ENCODE data around the gene TUBA1B.
"Not testable (repeated sequence)": the region's sequence is repeated elsewhere in the genome, so short reads cannot be mapped to it uniquely, and the experiment has no call there.

The TUBA1B gene

DNA sequence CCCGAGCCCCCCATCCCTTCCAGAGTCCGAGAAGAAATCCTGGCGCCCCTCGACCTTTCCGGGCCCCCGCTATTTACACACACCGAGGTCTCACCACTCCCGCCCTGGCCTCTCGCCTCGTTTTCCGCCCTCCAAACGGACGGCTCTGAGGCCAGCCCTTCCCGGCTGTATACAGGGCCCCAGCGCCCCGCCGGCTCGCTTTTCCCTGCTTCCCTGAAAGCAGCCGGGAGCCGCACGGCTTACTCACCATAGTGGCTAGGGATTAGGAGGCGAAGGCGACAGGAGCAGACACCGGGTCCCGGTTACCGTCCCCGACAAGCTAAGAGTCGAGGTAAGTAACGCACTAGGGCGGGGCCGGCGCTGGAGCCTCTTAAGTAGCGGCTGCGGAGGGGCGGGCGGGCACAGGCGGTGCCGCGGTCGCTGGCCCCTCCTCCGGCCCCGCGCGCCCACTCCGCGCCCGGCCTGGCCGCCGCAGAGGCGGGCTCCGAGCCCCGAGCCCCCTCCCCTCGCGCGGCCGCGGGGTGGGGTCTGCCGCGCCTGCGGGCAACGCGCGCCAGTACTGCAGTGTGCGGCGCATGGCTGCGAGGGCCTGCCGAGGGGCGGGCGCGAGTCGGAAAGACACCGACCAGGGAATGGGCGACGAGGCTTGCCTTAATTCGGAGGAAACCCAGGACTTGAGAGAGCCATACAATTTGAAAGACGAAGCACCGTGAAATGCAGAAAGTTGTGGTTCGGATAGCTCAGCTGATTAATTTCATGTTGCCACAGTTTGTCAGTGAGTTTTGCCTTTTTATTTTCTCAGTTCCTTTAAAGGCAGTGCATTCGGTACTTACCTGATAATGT is at the start of gene TUBA1B:
TUBA1B (minus strand) TSS at position 345 of the 843 bp plus-strand sequence; CDS start at position 250, 95 bp downstream.
- no peaks in the 10 kb centered on the region for H3K9me3 ChIP-seq (ENCODE audit: control insufficient read depth, insufficient read depth, low read length)
- no peak within 1 kb of the TSS for H3K27ac ChIP-seq (ENCODE audit: low read length)
- H3K27me3 ChIP-seq (ENCODE audit: control insufficient read depth, insufficient read depth, low read length): no peaks in the 10 kb centered on the region
- H3K4me1 ChIP-seq (ENCODE audit: control insufficient read depth, insufficient read depth, low read length): peaks cover 1% of the 10 kb centered on the region; the same call in 1 of the 2 replicates
- peaks cover 14% of the 10 kb centered on the region; the same call in 1 of the 2 replicates for H3K36me3 ChIP-seq (ENCODE audit: control insufficient read depth, insufficient read depth, low read length)
- peak; percentile 58 for DNase-seq (ENCODE audit: low read depth, low spot score)
- no CpG with 5 or more reads among the region's 79 CpGs for WGBS (ENCODE audit: insufficient coverage, insufficient read length)
- peak within 1 kb of the TSS; percentile 85 for H3K4me3 ChIP-seq (ENCODE audit: low read length)

DNA sequence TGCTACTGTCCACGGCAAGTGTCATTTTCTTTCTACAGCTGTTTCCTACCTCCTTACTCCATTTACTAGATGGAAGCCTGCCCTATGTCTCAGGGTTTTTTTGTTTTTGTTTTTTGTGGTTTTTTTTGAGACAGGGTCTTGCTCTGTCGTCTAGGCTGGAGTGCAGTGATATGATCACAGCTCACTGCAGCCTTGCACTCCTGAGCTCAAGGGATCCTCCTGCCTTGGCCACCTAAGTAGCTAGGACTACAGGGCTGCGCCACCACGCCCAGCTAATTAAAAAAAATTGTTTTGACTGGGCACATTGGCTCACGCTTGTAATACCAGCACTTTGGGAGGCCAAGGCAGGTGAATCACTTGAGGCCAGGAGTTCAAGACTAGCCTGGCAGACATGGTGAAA is 43.0 kb upstream of the TUBA1B start:
- H3K27ac ChIP-seq (ENCODE audit: low read length): no peak overlapping the region
- H3K27me3 ChIP-seq (ENCODE audit: control insufficient read depth, insufficient read depth, low read length): no peaks in the 10 kb centered on the region
- no CpG with 5 or more reads among the region's 5 CpGs for WGBS (ENCODE audit: insufficient coverage, insufficient read length)
- no peaks in the 10 kb centered on the region for H3K36me3 ChIP-seq (ENCODE audit: control insufficient read depth, insufficient read depth, low read length)
- DNase-seq (ENCODE audit: low read depth, low spot score): no peak
- H3K4me3 ChIP-seq (ENCODE audit: low read length): no peak overlapping the region
- no peaks in the 10 kb centered on the region for H3K4me1 ChIP-seq (ENCODE audit: control insufficient read depth, insufficient read depth, low read length)
- H3K9me3 ChIP-seq (ENCODE audit: control insufficient read depth, insufficient read depth, low read length): no peaks in the 10 kb centered on the region

DNA sequence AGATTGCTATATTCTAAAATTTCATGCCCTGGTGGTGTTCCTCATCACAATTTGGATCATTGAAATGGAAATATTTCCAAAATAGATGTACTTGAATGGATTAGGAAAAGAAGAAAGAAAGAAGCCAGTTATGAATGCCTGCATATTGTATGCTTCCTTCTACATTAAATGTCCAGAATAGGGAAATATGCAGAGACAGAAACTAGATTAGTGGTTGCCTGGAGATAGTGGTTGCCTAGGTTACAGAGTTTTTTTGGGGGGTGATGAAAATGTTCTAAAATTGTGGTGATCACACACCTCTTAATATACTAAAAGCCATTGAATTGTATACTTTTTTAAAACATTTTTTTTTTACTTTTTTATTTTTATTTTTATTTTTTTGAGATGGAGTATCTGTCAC is 39.7 kb upstream of the TUBA1B start:
- H3K27me3 ChIP-seq (ENCODE audit: control insufficient read depth, insufficient read depth, low read length): no peaks in the 10 kb centered on the region
- no peak for DNase-seq (ENCODE audit: low read depth, low spot score)
- no peaks in the 10 kb centered on the region for H3K36me3 ChIP-seq (ENCODE audit: control insufficient read depth, insufficient read depth, low read length)
- no peaks in the 10 kb centered on the region for H3K4me1 ChIP-seq (ENCODE audit: control insufficient read depth, insufficient read depth, low read length)
- no peaks in the 10 kb centered on the region for H3K9me3 ChIP-seq (ENCODE audit: control insufficient read depth, insufficient read depth, low read length)
- no peak overlapping the region for H3K27ac ChIP-seq (ENCODE audit: low read length)
- no peak overlapping the region for H3K4me3 ChIP-seq (ENCODE audit: low read length)

DNA sequence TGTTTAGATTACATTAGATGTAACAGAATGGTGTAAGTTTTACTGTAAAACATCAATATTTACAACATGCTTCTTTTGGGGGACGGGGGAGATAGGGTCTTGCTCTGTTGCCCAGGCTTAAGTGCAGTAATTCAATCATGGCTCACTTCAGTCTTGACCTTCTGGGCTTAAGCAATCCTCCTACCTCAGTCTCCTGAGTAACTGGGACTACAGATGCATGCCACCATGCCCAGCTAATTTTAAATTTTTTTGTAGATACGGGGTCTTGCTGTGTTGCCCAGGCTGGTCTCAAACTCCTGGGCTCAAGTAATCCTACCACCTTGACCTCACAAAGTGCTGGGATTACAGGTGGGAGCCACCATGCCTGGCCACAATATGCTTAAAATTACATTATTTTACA is 33.9 kb upstream of the TUBA1B start:
- no peaks in the 10 kb centered on the region for H3K27me3 ChIP-seq (ENCODE audit: control insufficient read depth, insufficient read depth, low read length)
- no peaks in the 10 kb centered on the region for H3K4me1 ChIP-seq (ENCODE audit: control insufficient read depth, insufficient read depth, low read length)
- H3K36me3 ChIP-seq (ENCODE audit: control insufficient read depth, insufficient read depth, low read length): no peaks in the 10 kb centered on the region
- DNase-seq (ENCODE audit: low read depth, low spot score): no peak
- H3K4me3 ChIP-seq (ENCODE audit: low read length): no peak overlapping the region
- H3K27ac ChIP-seq (ENCODE audit: low read length): no peak overlapping the region
- WGBS (ENCODE audit: insufficient coverage, insufficient read length): no CpG with 5 or more reads among the region's 2 CpGs
- no peaks in the 10 kb centered on the region for H3K9me3 ChIP-seq (ENCODE audit: control insufficient read depth, insufficient read depth, low read length)

DNA sequence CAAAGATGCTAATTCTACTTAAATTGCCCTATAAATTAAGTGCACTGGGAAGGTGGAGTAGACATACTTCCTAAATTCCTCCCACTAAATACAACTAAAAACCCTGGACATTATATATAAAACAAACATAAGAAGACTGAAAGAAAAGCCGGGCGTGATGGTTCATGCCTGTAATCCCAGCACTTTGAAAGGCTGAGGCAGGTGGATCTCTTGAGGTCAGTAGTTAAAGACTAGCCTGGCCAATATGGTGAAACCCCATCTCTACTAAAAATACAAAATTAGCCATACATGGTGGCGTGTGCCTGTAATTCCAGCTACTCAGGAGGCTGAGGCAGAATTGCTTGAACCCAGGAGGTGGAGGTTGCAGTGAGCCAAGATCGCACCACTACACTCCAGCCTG is 30.7 kb upstream of the TUBA1B start:
- not testable (repeated sequence) for H3K27ac ChIP-seq (ENCODE audit: low read length); H3K4me1 ChIP-seq (ENCODE audit: control insufficient read depth, insufficient read depth, low read length); H3K4me3 ChIP-seq (ENCODE audit: low read length); DNase-seq (ENCODE audit: low read depth, low spot score); H3K36me3 ChIP-seq (ENCODE audit: control insufficient read depth, insufficient read depth, low read length); H3K9me3 ChIP-seq (ENCODE audit: control insufficient read depth, insufficient read depth, low read length); H3K27me3 ChIP-seq (ENCODE audit: control insufficient read depth, insufficient read depth, low read length)
- no CpG with 5 or more reads among the region's 4 CpGs for WGBS (ENCODE audit: insufficient coverage, insufficient read length)

DNA sequence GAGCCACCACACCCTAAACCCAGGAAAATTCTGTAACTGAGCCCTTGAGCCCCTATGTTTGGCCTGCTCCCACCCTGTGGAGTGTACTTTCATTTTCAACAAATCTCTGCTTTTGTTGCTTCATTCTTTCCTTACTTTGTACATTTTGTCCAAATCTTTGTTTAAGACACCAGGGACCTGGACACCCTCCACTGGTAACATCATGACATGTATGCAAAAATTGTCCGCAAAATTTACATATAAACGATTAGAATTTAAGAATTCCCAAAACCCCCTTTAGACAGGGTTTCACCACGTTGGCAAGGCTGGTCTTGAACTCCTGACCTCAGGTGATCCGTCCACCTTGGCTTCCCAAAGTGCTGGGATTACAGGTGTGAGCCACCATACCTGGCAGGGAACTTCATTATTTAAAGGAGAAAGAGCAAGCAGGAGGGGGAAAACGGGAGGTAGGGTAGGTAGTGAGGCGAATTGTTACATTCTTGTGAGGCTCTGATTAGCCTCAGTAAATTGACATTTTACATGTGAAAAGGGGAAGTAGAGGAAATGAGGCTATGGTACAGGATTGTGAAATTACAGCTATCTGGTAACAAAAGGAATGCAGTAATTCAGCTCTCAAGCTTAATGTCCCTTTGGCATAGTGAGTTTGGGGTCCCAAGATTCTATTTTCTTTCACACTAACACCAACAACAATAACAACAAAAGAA is 30.0 kb upstream of the TUBA1B start:
- Histone ChIP-seq H3K27ac (ENCODE audit: low read length) (no peak overlapping the region), H3K4me3 (ENCODE audit: low read length) (no peak overlapping the region), H3K4me1 (ENCODE audit: control insufficient read depth, insufficient read depth, low read length) (no peaks in the 10 kb centered on the region), H3K36me3 (ENCODE audit: control insufficient read depth, insufficient read depth, low read length) (no peaks in the 10 kb centered on the region), H3K27me3 (ENCODE audit: control insufficient read depth, insufficient read depth, low read length) (no peaks in the 10 kb centered on the region), H3K9me3 (ENCODE audit: control insufficient read depth, insufficient read depth, low read length) (no peaks in the 10 kb centered on the region)
- no CpG with 5 or more reads among the region's 6 CpGs for WGBS (ENCODE audit: insufficient coverage, insufficient read length)
- no peak for DNase-seq (ENCODE audit: low read depth, low spot score)

DNA sequence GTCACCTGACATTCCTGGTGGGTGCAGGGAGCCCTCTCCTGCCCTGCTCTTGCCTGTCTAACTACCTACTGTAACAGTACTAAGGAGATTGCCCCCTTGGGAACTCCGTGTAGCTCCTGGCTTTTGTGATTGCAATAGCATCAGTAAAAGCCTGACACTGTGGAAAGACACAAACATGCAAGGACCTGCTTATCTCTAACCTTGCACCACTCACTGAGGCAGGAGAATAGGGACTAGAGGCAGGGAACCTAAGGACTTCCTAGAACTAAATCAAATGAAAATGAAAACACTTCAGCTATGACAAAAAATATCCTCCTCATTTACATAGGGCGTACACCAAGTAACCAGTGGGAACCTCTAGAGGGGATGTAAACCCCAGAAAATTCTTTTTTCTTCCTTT is 29.2 kb upstream of the TUBA1B start:
- WGBS (ENCODE audit: insufficient coverage, insufficient read length): no CpG with 5 or more reads among the region's 2 CpGs
- no peaks in the 10 kb centered on the region for H3K4me1 ChIP-seq (ENCODE audit: control insufficient read depth, insufficient read depth, low read length)
- no peaks in the 10 kb centered on the region for H3K36me3 ChIP-seq (ENCODE audit: control insufficient read depth, insufficient read depth, low read length)
- H3K4me3 ChIP-seq (ENCODE audit: low read length): no peak overlapping the region
- no peak overlapping the region for H3K27ac ChIP-seq (ENCODE audit: low read length)
- H3K9me3 ChIP-seq (ENCODE audit: control insufficient read depth, insufficient read depth, low read length): no peaks in the 10 kb centered on the region
- DNase-seq (ENCODE audit: low read depth, low spot score): no peak
- no peaks in the 10 kb centered on the region for H3K27me3 ChIP-seq (ENCODE audit: control insufficient read depth, insufficient read depth, low read length)

DNA sequence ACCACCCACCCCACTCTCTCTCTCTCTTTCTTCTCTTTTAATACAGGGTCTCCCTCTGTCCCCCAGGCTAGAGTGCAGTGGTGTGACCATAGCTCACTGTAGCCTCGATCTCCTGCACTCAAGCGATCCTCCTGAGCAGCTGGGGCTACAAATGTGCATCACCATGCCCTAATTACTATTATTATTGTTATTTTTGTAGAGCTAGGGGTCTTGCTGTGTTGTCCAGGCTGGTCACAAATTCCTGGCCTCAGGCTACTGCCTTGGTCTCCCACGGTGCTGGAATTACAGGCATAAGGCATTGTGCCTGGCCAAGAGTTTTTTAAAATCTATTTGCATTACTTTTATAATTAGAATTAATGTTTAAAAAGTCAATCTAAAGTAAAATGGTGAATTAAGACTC is 23.0 kb upstream of the TUBA1B start:
- no peaks in the 10 kb centered on the region for H3K9me3 ChIP-seq (ENCODE audit: control insufficient read depth, insufficient read depth, low read length)
- no peak overlapping the region for H3K27ac ChIP-seq (ENCODE audit: low read length)
- no peak overlapping the region for H3K4me3 ChIP-seq (ENCODE audit: low read length)
- WGBS (ENCODE audit: insufficient coverage, insufficient read length): no CpG with 5 or more reads among the region's 3 CpGs
- no peaks in the 10 kb centered on the region for H3K4me1 ChIP-seq (ENCODE audit: control insufficient read depth, insufficient read depth, low read length)
- no peaks in the 10 kb centered on the region for H3K27me3 ChIP-seq (ENCODE audit: control insufficient read depth, insufficient read depth, low read length)
- no peaks in the 10 kb centered on the region for H3K36me3 ChIP-seq (ENCODE audit: control insufficient read depth, insufficient read depth, low read length)
- DNase-seq (ENCODE audit: low read depth, low spot score): no peak

DNA sequence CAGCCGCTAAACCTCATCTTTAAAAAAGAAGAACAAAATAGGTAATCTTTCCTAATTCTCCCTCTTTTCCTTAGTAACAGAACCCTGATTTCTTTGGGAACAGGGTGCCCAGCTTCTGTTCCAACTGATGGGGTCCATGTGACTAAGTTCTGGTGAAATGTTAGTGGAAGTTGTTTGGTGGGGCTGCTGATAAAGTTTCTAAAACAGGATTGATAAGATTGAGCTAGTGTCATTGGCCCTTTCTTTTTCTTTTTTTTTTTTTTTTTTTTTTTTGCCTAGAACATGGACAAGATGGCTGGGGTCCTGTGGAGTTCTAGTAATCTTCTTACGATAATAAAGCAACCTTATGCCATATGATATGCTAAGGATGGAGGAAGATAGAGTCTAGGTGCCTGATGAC is 16.2 kb upstream of the TUBA1B start:
- no peak overlapping the region for H3K4me3 ChIP-seq (ENCODE audit: low read length)
- H3K36me3 ChIP-seq (ENCODE audit: control insufficient read depth, insufficient read depth, low read length): no peaks in the 10 kb centered on the region
- no CpG with 5 or more reads among the region's 2 CpGs for WGBS (ENCODE audit: insufficient coverage, insufficient read length)
- H3K27me3 ChIP-seq (ENCODE audit: control insufficient read depth, insufficient read depth, low read length): no peaks in the 10 kb centered on the region
- H3K4me1 ChIP-seq (ENCODE audit: control insufficient read depth, insufficient read depth, low read length): no peaks in the 10 kb centered on the region
- no peak for DNase-seq (ENCODE audit: low read depth, low spot score)
- H3K9me3 ChIP-seq (ENCODE audit: control insufficient read depth, insufficient read depth, low read length): no peaks in the 10 kb centered on the region
- H3K27ac ChIP-seq (ENCODE audit: low read length): no peak overlapping the region

DNA sequence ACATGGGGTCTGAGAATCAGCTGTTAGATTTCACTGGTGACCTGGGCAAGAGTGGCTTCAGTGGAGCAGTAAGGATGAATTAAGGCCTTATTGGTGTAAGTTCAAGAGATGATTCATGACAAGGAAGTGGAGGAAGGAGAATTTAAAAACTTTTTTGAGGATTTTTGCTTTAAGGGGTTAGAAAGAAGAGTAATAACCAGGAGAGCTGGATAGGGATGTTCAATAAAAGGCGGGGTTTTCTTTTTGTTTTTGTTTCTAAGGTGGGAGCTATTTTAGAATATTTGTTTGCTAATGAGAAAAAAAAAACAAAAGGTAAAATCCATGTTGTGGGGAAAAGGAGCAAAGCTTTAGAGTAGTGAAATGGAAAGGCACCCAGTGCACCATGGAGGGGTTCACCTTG is 15.2 kb upstream of the TUBA1B start:
- H3K4me3 ChIP-seq (ENCODE audit: low read length): no peak overlapping the region
- no peak overlapping the region for H3K27ac ChIP-seq (ENCODE audit: low read length)
- H3K9me3 ChIP-seq (ENCODE audit: control insufficient read depth, insufficient read depth, low read length): no peaks in the 10 kb centered on the region
- no peak for DNase-seq (ENCODE audit: low read depth, low spot score)
- WGBS (ENCODE audit: insufficient coverage, insufficient read length): no CpG with 5 or more reads among the region's 1 CpG
- H3K36me3 ChIP-seq (ENCODE audit: control insufficient read depth, insufficient read depth, low read length): no peaks in the 10 kb centered on the region
- no peaks in the 10 kb centered on the region for H3K27me3 ChIP-seq (ENCODE audit: control insufficient read depth, insufficient read depth, low read length)
- H3K4me1 ChIP-seq (ENCODE audit: control insufficient read depth, insufficient read depth, low read length): no peaks in the 10 kb centered on the region
